WTC11 (cell line): Measurements from ENCODE around the gene LILRA1. TPM values are rescaled to one million over a fixed set of nuclear protein-coding genes. Genes with fewer than 3 reads are reported as not detected.
"Not testable (repeated sequence)": the region's sequence is repeated elsewhere in the genome, so short reads cannot be mapped to it uniquely, and the experiment has no call there.

Experiments
- ATAC-seq: fragments of 200-7000 bp; cut with Tn5 transposase; 2 replicates; pipeline ENCODE4 v1.10.0; 2021; ENCODE audit warnings: mild to moderate bottlenecking, moderate library complexity
- CTCF ChIA-PET: fragments of 300-600 bp; sonication (Branson Sonifier 250); formaldehyde crosslinking; loops from one replicate; lab custom pipeline; 2021; ENCODE audit warnings: antibody characterized with exemption; lab: Charles Lee
- POLR2A ChIA-PET: fragments of 350-600 bp; sonication (Branson Sonifier 250); formaldehyde crosslinking; loops from one replicate; lab custom pipeline; 2021; ENCODE audit warnings: antibody characterized with exemption; lab: Charles Lee
- DNase-seq: peaks from one replicate; pipeline ENCODE4 v3.0.0; 2021; ENCODE audit warnings: low spot score
- H3K27ac Mint-ChIP-seq: 2 replicates; pipeline ENCODE4 v1.8.0; 2021; ENCODE audit warnings: mixed read lengths
- H3K27me3 Mint-ChIP-seq: 2 replicates; pipeline ENCODE4 v1.8.0; 2021; ENCODE audit warnings: low read depth, mild to moderate bottlenecking, moderate library complexity, mixed read lengths
- H3K36me3 Mint-ChIP-seq: 2 replicates; pipeline ENCODE4 v1.8.0; 2021; ENCODE audit warnings: mixed read lengths
- H3K4me1 Mint-ChIP-seq: 2 replicates; pipeline ENCODE4 v1.8.0; 2022; ENCODE audit warnings: mixed read lengths
- H3K4me3 Mint-ChIP-seq: 2 replicates; pipeline ENCODE4 v1.8.0; 2021; ENCODE audit warnings: mild to moderate bottlenecking, moderate library complexity, mixed read lengths
- H3K9me3 Mint-ChIP-seq: 2 replicates; pipeline ENCODE4 v1.8.0; 2021; ENCODE audit warnings: mixed read lengths
- AFF4 ChIP-seq: sonication (generic); formaldehyde crosslinking; IDR thresholded peaks from 2 replicates; pipeline ENCODE4 v1.8.1; 2023; ENCODE audit warnings: mild to moderate bottlenecking, missing genetic modification reagents, borderline replicate concordance
- AR ChIP-seq: fragments of 250-450 bp; sonication (Bioruptor Pico); IDR thresholded peaks from 2 replicates; pipeline ENCODE4 v1.9.0; 2021; ENCODE audit warnings: mild to moderate bottlenecking
- ATF3 ChIP-seq: sonication (generic); formaldehyde crosslinking; conservative IDR thresholded peaks from 2 replicates; pipeline ENCODE4 v1.8.1; 2022; ENCODE audit warnings: mild to moderate bottlenecking, missing genetic modification reagents
- FOXP4 ChIP-seq: sonication (generic); formaldehyde crosslinking; IDR thresholded peaks from 2 replicates; pipeline ENCODE4 v1.8.0; 2022; ENCODE audit warnings: mild to moderate bottlenecking, missing genetic modification reagents
- NR2C2 ChIP-seq: sonication (generic); formaldehyde crosslinking; IDR thresholded peaks from 2 replicates; pipeline ENCODE4 v1.8.0; 2022; ENCODE audit warnings: mild to moderate bottlenecking, missing genetic modification reagents
- NR3C1 ChIP-seq: sonication (generic); formaldehyde crosslinking; conservative IDR thresholded peaks from 2 replicates; pipeline ENCODE4 v1.8.1; 2023; ENCODE audit warnings: low read depth, mild to moderate bottlenecking, missing genetic modification reagents
- RELA ChIP-seq: sonication (generic); formaldehyde crosslinking; IDR thresholded peaks from 2 replicates; pipeline ENCODE4 v1.8.1; 2022; ENCODE audit warnings: missing genetic modification reagents, mild to moderate bottlenecking, borderline replicate concordance
- TP53 ChIP-seq: sonication (generic); formaldehyde crosslinking; IDR thresholded peaks from 2 replicates; pipeline ENCODE4 v1.8.1; 2023; ENCODE audit warnings: mild to moderate bottlenecking, missing genetic modification reagents
- ZNF121 ChIP-seq: sonication (generic); formaldehyde crosslinking; IDR thresholded peaks from 2 replicates; pipeline ENCODE4 v1.8.0; 2023; ENCODE audit warnings: missing genetic modification reagents
- ZNF281 ChIP-seq: sonication (generic); formaldehyde crosslinking; IDR thresholded peaks from 2 replicates; pipeline ENCODE4 v1.8.0; 2023; ENCODE audit warnings: mild to moderate bottlenecking, missing genetic modification reagents
- ZNF396 ChIP-seq: fragments of 250-450 bp; sonication (Bioruptor Pico); IDR thresholded peaks from 2 replicates; pipeline ENCODE4 v1.8.0; 2021; ENCODE audit warnings: mild to moderate bottlenecking, moderate library complexity, borderline replicate concordance
- ZNF671 ChIP-seq: fragments of 250-450 bp; sonication (Bioruptor Pico); IDR thresholded peaks from 2 replicates; pipeline ENCODE4 v1.8.0; 2021; ENCODE audit warnings: mild to moderate bottlenecking
- ZSCAN18 ChIP-seq: fragments of 250-450 bp; sonication (Bioruptor Pico); IDR thresholded peaks from 2 replicates; pipeline ENCODE4 v2.1.2; 2022; ENCODE audit warnings: mild to moderate bottlenecking, moderate library complexity
- total RNA-seq: library from RNA; stranded (reverse); gene quantifications from 3 replicates; pipeline ENCODE4 v1.2.3, GENCODE V29; 2021

LILRA1 gene
- total RNA-seq, 1 experiment from 2014 or later: not detected

- Mint-ChIP-seq H3K36me3 (peaks cover 38% of the 10 kb centered on the region), H3K4me3 (no peak overlapping the region), H3K9me3 (peaks cover 68% of the 10 kb centered on the region), H3K27ac (no peak overlapping the region), H3K4me1 (0 out of 2 replicates have a peak, but pooled peaks cover 2% of the 10 kb centered on the region), H3K27me3 (peaks cover 11% of the 10 kb centered on the region)
- ATAC-seq (no peak), DNase-seq (no peak)
- ChIA-PET POLR2A (no interaction called here), CTCF (no interaction called here)
- TF ChIP-seq ZNF396: no peak
- no peak for TF ChIP-seq ZNF671 (CRISPR knock-in tag)
- TF ChIP-seq ZSCAN18 (CRISPR knock-in tag): no peak
- TF ChIP-seq ATF3 (CRISPR knock-in tag): no peak
- TF ChIP-seq ZNF121 (CRISPR knock-in tag): no peak
- no peak for TF ChIP-seq AR (CRISPR knock-in tag)
These were observed 18.8 kb upstream of the LILRA1 start for GRCh38 chr19:54574527-54575056.

GRCh38 chr19:54575205-54575604 lies 18.2 kb upstream of the LILRA1 start:
- H3K27ac Mint-ChIP-seq, POLR2A ChIA-PET, CTCF ChIA-PET, ATAC-seq, H3K4me1 Mint-ChIP-seq, DNase-seq, H3K4me3 Mint-ChIP-seq: not testable (repeated sequence)
- Mint-ChIP-seq H3K27me3 (peaks cover 11% of the 10 kb centered on the region), H3K9me3 (peaks cover 68% of the 10 kb centered on the region), H3K36me3 (peaks cover 42% of the 10 kb centered on the region)

GRCh38 chr19:54576411-54576976 lies 16.9 kb upstream of the LILRA1 start:
- H3K36me3 Mint-ChIP-seq: peaks cover 38% of the 10 kb centered on the region
- ChIA-PET CTCF (no interaction called here), POLR2A (no interaction called here)
- peaks cover 57% of the 10 kb centered on the region for H3K9me3 Mint-ChIP-seq
- DNase-seq: no peak
- no peak overlapping the region for H3K27ac Mint-ChIP-seq
- no peak overlapping the region for H3K4me3 Mint-ChIP-seq
- peaks cover 13% of the 10 kb centered on the region for H3K27me3 Mint-ChIP-seq
- 0 out of 2 replicates have a peak, but pooled peaks cover 2% of the 10 kb centered on the region for H3K4me1 Mint-ChIP-seq
- ATAC-seq: peak; percentile 67
- TF ChIP-seq FOXP4: no peak
- TF ChIP-seq NR2C2 (CRISPR knock-in tag): no peak
- no peak for TF ChIP-seq NR3C1 (CRISPR knock-in tag)
- TF ChIP-seq AFF4 (CRISPR knock-in tag): no peak
- TF ChIP-seq ZNF281: no peak
- TF ChIP-seq TP53 (CRISPR knock-in tag): no peak
- no peak for TF ChIP-seq RELA
